COLO829 (cell line): Measurements from ENCODE around the gene OLFM1.
"Not testable (repeated sequence)": the region's sequence is repeated elsewhere in the genome, so short reads cannot be mapped to it uniquely, and the experiment has no call there.

Source experiments
- DNase-seq: peaks from one replicate; pipeline ENCODE4 v3.0.0; 2012; ENCODE audit warnings: low spot score

OLFM1 gene

GRCh38 chr9:135155396-135155795, 67.9 kb downstream of the OLFM1 start:
- DNase-seq: no peak

GRCh38 chr9:135156525-135157510, 69.3 kb downstream of the OLFM1 start:
- DNase-seq: peak; percentile 63

- no peak for DNase-seq
Observed at GRCh38 chr9:135157856-135158563, 70.5 kb downstream of the OLFM1 start.

GRCh38 chr9:135158564-135158937, 71.1 kb downstream of the OLFM1 start:
- no peak for DNase-seq

- DNase-seq: no peak
Observed at GRCh38 chr9:135159801-135160200, 72.3 kb downstream of the OLFM1 start.

- DNase-seq: no peak
Observed at GRCh38 chr9:135160862-135161261, 73.4 kb downstream of the OLFM1 start.

GRCh38 chr9:135162599-135162998, 75.1 kb downstream of the OLFM1 start:
- DNase-seq: not testable (repeated sequence)

- DNase-seq: no peak
Observed at GRCh38 chr9:135163023-135163780, 75.7 kb downstream of the OLFM1 start.

- DNase-seq: no peak
Observed at GRCh38 chr9:135164036-135164435, 76.6 kb downstream of the OLFM1 start.

- DNase-seq: no peak
Observed at GRCh38 chr9:135165003-135165711, 77.7 kb downstream of the OLFM1 start.

GRCh38 chr9:135165756-135166519, 78.5 kb downstream of the OLFM1 start:
- DNase-seq: no peak

GRCh38 chr9:135166565-135166964, 79.1 kb downstream of the OLFM1 start:
- no peak for DNase-seq

GRCh38 chr9:135167356-135167755, 79.9 kb downstream of the OLFM1 start:
- DNase-seq: no peak

- no peak for DNase-seq
Observed at GRCh38 chr9:135167849-135168655, 80.6 kb downstream of the OLFM1 start.

- DNase-seq: no peak
Observed at GRCh38 chr9:135169709-135170226, 82.3 kb downstream of the OLFM1 start.

- no peak for DNase-seq
Observed at GRCh38 chr9:135170535-135170934, 83.1 kb downstream of the OLFM1 start.
